Prostate gland (tissue), 2 donors: ENCODE results near the gene PPP1R14B.

Source experiments
- POLR2A ChIP-seq: fragments of 450-650 bp; IDR thresholded peaks from one replicate; pipeline ENCODE4 v1.6.1; 2016; ENCODE audit warnings: antibody characterized with exemption, mild to moderate bottlenecking
- POLR2AphosphoS5 ChIP-seq: sonication (generic); formaldehyde crosslinking; IDR thresholded peaks from one replicate; pipeline ENCODE4 v1.6.1; 2017; ENCODE audit warnings: antibody characterized with exemption
- TF ChIP-seq, protein P1 (sequence below), 4 experiments: fragments of 200-600 bp in 2 of 4; fragments of 450-650 bp in 2 of 4; sonication (generic) in 2 of 4; IDR thresholded peaks; 1 replicate in 3 of 4; 2 replicates in 1 of 4; pipeline ENCODE4 v1.5.1; 2016 to 2019; ENCODE audit warnings: antibody characterized with exemption in 4 of 4, mild to moderate bottlenecking in 2 of 4, moderate library complexity in 2 of 4

GRCh38 chr11:64219755-64220154 lies 27.0 kb downstream of the PPP1R14B start:
- TF ChIP-seq, protein P1, sequence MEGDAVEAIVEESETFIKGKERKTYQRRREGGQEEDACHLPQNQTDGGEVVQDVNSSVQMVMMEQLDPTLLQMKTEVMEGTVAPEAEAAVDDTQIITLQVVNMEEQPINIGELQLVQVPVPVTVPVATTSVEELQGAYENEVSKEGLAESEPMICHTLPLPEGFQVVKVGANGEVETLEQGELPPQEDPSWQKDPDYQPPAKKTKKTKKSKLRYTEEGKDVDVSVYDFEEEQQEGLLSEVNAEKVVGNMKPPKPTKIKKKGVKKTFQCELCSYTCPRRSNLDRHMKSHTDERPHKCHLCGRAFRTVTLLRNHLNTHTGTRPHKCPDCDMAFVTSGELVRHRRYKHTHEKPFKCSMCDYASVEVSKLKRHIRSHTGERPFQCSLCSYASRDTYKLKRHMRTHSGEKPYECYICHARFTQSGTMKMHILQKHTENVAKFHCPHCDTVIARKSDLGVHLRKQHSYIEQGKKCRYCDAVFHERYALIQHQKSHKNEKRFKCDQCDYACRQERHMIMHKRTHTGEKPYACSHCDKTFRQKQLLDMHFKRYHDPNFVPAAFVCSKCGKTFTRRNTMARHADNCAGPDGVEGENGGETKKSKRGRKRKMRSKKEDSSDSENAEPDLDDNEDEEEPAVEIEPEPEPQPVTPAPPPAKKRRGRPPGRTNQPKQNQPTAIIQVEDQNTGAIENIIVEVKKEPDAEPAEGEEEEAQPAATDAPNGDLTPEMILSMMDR (IDR thresholded peaks at IDR 0.05), result no peak
- no peak for TF ChIP-seq POLR2AphosphoS5
- no peak for TF ChIP-seq POLR2A
